Panc1 (cell line): ENCODE results near the gene NCLN. TPM values are rescaled to one million over a fixed set of nuclear protein-coding genes. Genes with fewer than 3 reads are reported as not detected.
A peak's percentile ranks its signal among the peaks of the same experiment; 100 is the strongest.

Experiments
- ATAC-seq: fragments of 200-7000 bp; cut with Tn5 transposase; 2 replicates; pipeline ENCODE4 v1.9.1; 2020; ENCODE audit warnings: mild to moderate bottlenecking, moderate library complexity
- BruUV-seq: library from RNA; stranded (reverse); fragments of 400-500 nt; replicated peaks from 2 replicates; lab custom pipeline; 2021; lab: Mats Ljungman, UMichigan
- CTCF ChIA-PET: fragments of 300-600 bp; sonication (Branson Sonifier 250); formaldehyde crosslinking; loops from one replicate; lab custom pipeline; 2022; ENCODE audit warnings: antibody characterized with exemption; lab: Charles Lee
- POLR2A ChIA-PET: fragments of 300-600 bp; sonication (Branson Sonifier 250); formaldehyde crosslinking; loops from one replicate; lab custom pipeline; 2022; ENCODE audit warnings: antibody characterized with exemption; lab: Charles Lee
- DNase-seq: peaks from one replicate; pipeline ENCODE4 v3.0.0-alpha.2; 2010; ENCODE audit warnings: low read depth, low spot score
- H3K27ac ChIP-seq: 2 replicates; pipeline ENCODE4 v1.5.1; 2011; ENCODE audit warnings: mild to moderate bottlenecking, low read length, inconsistent platforms
- H3K27me3 ChIP-seq: fragments of 200-500 bp; sonication (Bioruptor generic); 2 replicates; pipeline ENCODE4 v1.6.0; 2014; ENCODE audit warnings: low read length, inconsistent platforms; ENCODE audit not compliant: control insufficient read depth, insufficient read depth
- H3K36me3 ChIP-seq: fragments of 200-500 bp; sonication (Bioruptor generic); 2 replicates; pipeline ENCODE4 v1.5.1; 2014; ENCODE audit warnings: inconsistent platforms, mild to moderate bottlenecking, low read length, moderate library complexity; ENCODE audit not compliant: control insufficient read depth, insufficient read depth
- H3K4me1 ChIP-seq: 2 replicates; pipeline ENCODE4 v1.5.1; 2011; ENCODE audit warnings: inconsistent platforms, mild to moderate bottlenecking, low read length, moderate library complexity; ENCODE audit not compliant: control insufficient read depth, insufficient read depth
- H3K4me3 ChIP-seq, 2 experiments: 2 replicates each; pipeline ENCODE4 v1.5.1; 2011 to 2012; ENCODE audit warnings: low read depth in 2 of 2, low read length in 2 of 2, mild to moderate bottlenecking in 2 of 2, inconsistent platforms in 1 of 2, moderate library complexity in 1 of 2
- H3K9me3 ChIP-seq: fragments of 200-500 bp; sonication (Bioruptor generic); 2 replicates; pipeline ENCODE4 v1.5.1; 2014; ENCODE audit warnings: low read depth, mild to moderate bottlenecking, inconsistent platforms, low read length, moderate library complexity; ENCODE audit not compliant: control insufficient read depth, insufficient read depth
- CTCF ChIP-seq: fragments of 450-650 bp; IDR thresholded peaks from 2 replicates; pipeline ENCODE4 v1.5.1; 2017; ENCODE audit warnings: mild to moderate bottlenecking
- POLR2AphosphoS5 ChIP-seq: IDR thresholded peaks from 2 replicates; pipeline ENCODE4 v1.6.1; 2012; ENCODE audit warnings: mild to moderate bottlenecking, low read depth, low read length, moderate library complexity
- REST ChIP-seq, 2 experiments: IDR thresholded peaks; 2 replicates each; pipeline ENCODE4 v1.6.1; 2011 to 2012; ENCODE audit warnings: low read depth in 2 of 2, control low read depth in 1 of 2, low read length in 1 of 2, mild to moderate bottlenecking in 1 of 2, moderate library complexity in 1 of 2; ENCODE audit not compliant: insufficient read depth in 1 of 2
- SIN3A ChIP-seq: IDR thresholded peaks from 2 replicates; pipeline ENCODE4 v1.6.1; 2012; ENCODE audit warnings: low read depth, mild to moderate bottlenecking, low read length, moderate library complexity, borderline replicate concordance; ENCODE audit not compliant: insufficient read depth
- TCF7L2 ChIP-seq: IDR thresholded peaks from 2 replicates; pipeline ENCODE4 v1.6.1; 2011; ENCODE audit warnings: mild to moderate bottlenecking, low read depth, low read length, inconsistent platforms
- in situ Hi-C: cut with HindIII; loops from 2 replicates; pipeline ENCODE4 v1.10.0; 2016; ENCODE audit warnings: low sequenced_read_pairs, low pct_unique_long_range_greater_than_20kb
- intact Hi-C: fragments of 100-400 bp; cut with micrococcal nuclease; formaldehyde crosslinking; loops from one replicate; pipeline ENCODE4 v1.10.0; 2022; ENCODE audit not compliant: unreplicated experiment
- total RNA-seq: library from RNA; stranded (reverse); gene quantifications from one replicate; pipeline ENCODE4 v1.2.1, GENCODE V29; 2021; ENCODE audit not compliant: unreplicated experiment

The NCLN gene
- total RNA-seq, 1 experiment from 2014 or later = 132 TPM

- TF ChIP-seq CTCF = no peak
- TF ChIP-seq REST (IDR thresholded peaks at IDR 0.05; ENCODE audit: insufficient read depth in 1 of 2, low read depth in 2 of 2, low read length in 1 of 2) = no peak
- no peak for TF ChIP-seq SIN3A
- TF ChIP-seq POLR2AphosphoS5 = no peak
- TF ChIP-seq TCF7L2 = no peak
- DNase-seq (no peak), ATAC-seq (peak; percentile 25; the same call in 1 of the 2 replicates)
- Histone ChIP-seq H3K4me3 (no peak overlapping the region), H3K27ac (no peak overlapping the region), H3K9me3 (no peaks in the 10 kb centered on the region), H3K4me1 (no peaks in the 10 kb centered on the region), H3K27me3 (no peaks in the 10 kb centered on the region), H3K36me3 (no peaks in the 10 kb centered on the region)
- intact Hi-C loops (no loop called here), in situ Hi-C loops (no loop called here)
- no TSS peak for BruUV-seq
- ChIA-PET CTCF (interaction anchor here (0.5 to 0.7 kb wide), 3 partner anchors 31 to 1708 kb away, joined by 4 to 7 read pairs (median 5); no protein-coding TSS in a partner anchor), POLR2A (no interaction called here)
These were observed 13.4 kb downstream of the NCLN start for GRCh38 chr19:3198901-3199700.

- CTCF ChIA-PET = no interaction called here
- POLR2A ChIA-PET = no interaction called here
- ATAC-seq = no peak
- in situ Hi-C loops (no loop called here), intact Hi-C loops (no loop called here)
- Histone ChIP-seq H3K27me3 (no peaks in the 10 kb centered on the region), H3K9me3 (no peaks in the 10 kb centered on the region), H3K36me3 (no peaks in the 10 kb centered on the region), H3K4me1 (no peaks in the 10 kb centered on the region), H3K27ac (no peak overlapping the region), H3K4me3 (no peak overlapping the region)
- no TSS peak for BruUV-seq
- no peak for TF ChIP-seq SIN3A
- DNase-seq = no peak
These were observed 15.5 kb downstream of the NCLN start for GRCh38 chr19:3201072-3201700.
